BJ (cell line): Measurements from ENCODE around the gene NAALADL2. TPM values are rescaled to one million over a fixed set of nuclear protein-coding genes. Genes with fewer than 3 reads are reported as not detected.

ENCODE experiments used
- CTCF ChIA-PET: fragments of 350-600 bp; formaldehyde crosslinking; extraction: SDS; loops from one replicate; lab custom pipeline; 2021; ENCODE audit warnings: antibody characterized with exemption, inconsistent platforms; lab: Yijun Ruan, JAX
- POLR2A ChIA-PET: fragments of 300-600 bp; sonication (Branson Sonifier 250); formaldehyde crosslinking; extraction: SDS; loops from one replicate; lab custom pipeline; 2021; ENCODE audit warnings: antibody characterized with exemption; lab: Charles Lee
- DNase-seq: peaks from one replicate; pipeline ENCODE4 v3.0.0-alpha.2; 2011; ENCODE audit warnings: low read depth
- H3K27me3 ChIP-seq: 2 replicates; pipeline ENCODE4 v1.6.0; 2011; ENCODE audit warnings: low read length; ENCODE audit not compliant: control insufficient read depth, insufficient read depth
- H3K36me3 ChIP-seq: 2 replicates; pipeline ENCODE4 v1.5.1; 2011; ENCODE audit warnings: low read length; ENCODE audit not compliant: control insufficient read depth, insufficient read depth
- H3K4me3 ChIP-seq: 2 replicates; pipeline ENCODE4 v1.5.1; 2011; ENCODE audit warnings: low read depth, mild to moderate bottlenecking, control low read depth, low read length
- polyA plus RNA-seq: library from polyadenylated mRNA; depleted of rRNA; stranded (reverse); fragments of >200 nt; gene quantifications from 2 replicates; pipeline ENCODE4 v1.2.3, GENCODE V29; 2011
- TF ChIP-seq, protein P1 (sequence below): IDR thresholded peaks from 2 replicates; pipeline ENCODE4 v1.5.1; 2011; ENCODE audit warnings: low read depth, mild to moderate bottlenecking, control low read depth, inconsistent platforms, low read length, moderate library complexity; ENCODE audit not compliant: insufficient read depth

NAALADL2 gene
- polyA plus RNA-seq, 1 experiment, result 3.6 TPM

DNA sequence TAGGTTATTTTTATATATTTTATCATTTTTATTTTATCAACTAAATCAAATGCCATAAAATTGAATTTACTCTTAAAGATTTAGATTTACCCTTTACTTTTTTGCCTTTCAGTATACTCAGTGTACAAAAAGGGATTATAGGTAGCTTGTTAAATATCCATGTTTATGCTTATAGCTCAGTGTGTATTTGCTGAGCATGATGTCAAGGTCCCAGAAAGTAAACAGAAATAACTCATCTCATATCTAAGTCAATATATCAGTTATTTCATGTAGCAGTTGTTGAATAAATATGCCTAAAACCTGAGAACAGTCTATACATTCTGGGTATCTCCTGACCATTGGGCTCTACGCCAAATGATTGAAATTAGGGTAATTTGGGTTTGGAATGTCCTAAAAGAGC is 693.8 kb downstream of the NAALADL2 start:
- TF ChIP-seq, protein P1, sequence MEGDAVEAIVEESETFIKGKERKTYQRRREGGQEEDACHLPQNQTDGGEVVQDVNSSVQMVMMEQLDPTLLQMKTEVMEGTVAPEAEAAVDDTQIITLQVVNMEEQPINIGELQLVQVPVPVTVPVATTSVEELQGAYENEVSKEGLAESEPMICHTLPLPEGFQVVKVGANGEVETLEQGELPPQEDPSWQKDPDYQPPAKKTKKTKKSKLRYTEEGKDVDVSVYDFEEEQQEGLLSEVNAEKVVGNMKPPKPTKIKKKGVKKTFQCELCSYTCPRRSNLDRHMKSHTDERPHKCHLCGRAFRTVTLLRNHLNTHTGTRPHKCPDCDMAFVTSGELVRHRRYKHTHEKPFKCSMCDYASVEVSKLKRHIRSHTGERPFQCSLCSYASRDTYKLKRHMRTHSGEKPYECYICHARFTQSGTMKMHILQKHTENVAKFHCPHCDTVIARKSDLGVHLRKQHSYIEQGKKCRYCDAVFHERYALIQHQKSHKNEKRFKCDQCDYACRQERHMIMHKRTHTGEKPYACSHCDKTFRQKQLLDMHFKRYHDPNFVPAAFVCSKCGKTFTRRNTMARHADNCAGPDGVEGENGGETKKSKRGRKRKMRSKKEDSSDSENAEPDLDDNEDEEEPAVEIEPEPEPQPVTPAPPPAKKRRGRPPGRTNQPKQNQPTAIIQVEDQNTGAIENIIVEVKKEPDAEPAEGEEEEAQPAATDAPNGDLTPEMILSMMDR, result no peak
- POLR2A ChIA-PET, result interaction anchor here (0.6 kb wide), 1 partner anchor 16 kb away, joined by 3 read pairs; no protein-coding TSS in a partner anchor
- H3K27me3 ChIP-seq, result no peaks in the 10 kb centered on the region

DNA sequence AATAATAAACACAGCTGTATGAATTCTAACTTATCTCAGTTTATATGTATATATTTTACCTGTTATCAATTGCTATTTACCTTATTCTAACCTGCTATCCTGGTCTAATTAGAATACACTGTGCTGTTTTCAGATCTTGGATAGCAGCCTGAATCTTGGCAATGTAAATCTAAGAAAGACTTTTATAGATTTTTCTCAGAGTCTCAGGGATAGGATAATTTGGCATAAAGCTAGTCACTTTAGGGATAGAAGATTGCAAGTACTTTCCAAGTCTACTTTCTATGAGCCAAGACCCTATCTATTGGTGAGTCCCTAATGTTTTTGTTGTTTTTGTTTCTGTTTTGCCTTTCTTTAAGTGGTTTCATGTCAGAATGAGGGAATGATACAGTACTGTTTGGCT is 695.7 kb downstream of the NAALADL2 start:
- CTCF ChIA-PET, result no interaction called here
- TF ChIP-seq, protein P1, result no peak
- H3K27me3 ChIP-seq, result no peaks in the 10 kb centered on the region
- H3K4me3 ChIP-seq, result no peak overlapping the region
- no peak for DNase-seq
- no peaks in the 10 kb centered on the region for H3K36me3 ChIP-seq
- POLR2A ChIA-PET, result no interaction called here

More for the DNA sequence above, 693.8 kb downstream of the NAALADL2 start:
- DNase-seq, result no peak
- Histone ChIP-seq H3K4me3 (no peak overlapping the region), H3K36me3 (no peaks in the 10 kb centered on the region)
- CTCF ChIA-PET, result interaction anchor here (1.1 to 1.3 kb wide), 2 partner anchors 9 to 12 kb away, joined by 3 to 5 read pairs; no protein-coding TSS in a partner anchor

DNA sequence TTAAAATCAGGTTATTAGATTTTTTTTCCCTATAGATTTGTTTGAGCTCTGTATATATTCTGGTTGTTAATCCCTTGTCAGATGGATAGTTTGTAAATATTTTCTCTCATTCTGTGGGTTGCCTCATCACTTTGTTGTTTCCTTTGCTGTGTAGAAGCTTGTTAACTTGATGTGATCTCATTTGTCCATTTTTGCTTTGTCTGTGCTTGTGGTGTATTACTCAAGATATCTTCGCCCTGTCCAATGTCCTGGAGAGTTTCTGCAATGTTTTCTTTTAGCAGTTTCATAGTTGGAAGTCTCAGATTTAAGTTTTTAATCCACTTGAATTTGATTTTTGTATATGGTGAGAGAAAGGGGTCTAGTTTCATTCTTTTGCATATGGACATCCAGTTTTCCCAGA is 699.1 kb downstream of the NAALADL2 start:
- TF ChIP-seq, protein P1, result no peak
- Histone ChIP-seq H3K4me3 (no peak overlapping the region), H3K27me3 (no peaks in the 10 kb centered on the region), H3K36me3 (no peaks in the 10 kb centered on the region)
- ChIA-PET CTCF (no interaction called here), POLR2A (no interaction called here)
- no peak for DNase-seq

DNA sequence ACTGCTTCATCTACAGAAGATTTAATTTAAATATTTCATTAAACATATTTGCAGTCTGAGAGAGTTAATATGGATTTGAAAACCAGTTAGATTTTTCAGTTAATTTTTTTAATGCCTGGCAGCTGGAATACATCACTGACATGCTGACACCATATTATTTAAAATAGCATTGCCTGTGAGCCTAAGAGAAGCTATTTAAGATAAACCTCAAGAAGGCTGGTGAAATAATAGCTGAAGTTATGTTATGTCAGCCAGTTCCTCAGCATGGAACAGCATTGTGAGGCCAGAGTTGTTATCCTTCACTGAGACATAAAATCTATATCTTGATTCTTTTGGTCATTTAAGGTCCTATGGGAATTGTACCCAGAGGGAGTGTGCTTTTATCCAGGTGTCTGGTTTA is 705.2 kb downstream of the NAALADL2 start:
- TF ChIP-seq, protein P1, result no peak
- H3K36me3 ChIP-seq, result no peaks in the 10 kb centered on the region
- POLR2A ChIA-PET, result interaction anchor here (0.6 kb wide), 1 partner anchor 154 kb away, joined by 4 read pairs; no protein-coding TSS in a partner anchor
- no peak overlapping the region for H3K4me3 ChIP-seq
- H3K27me3 ChIP-seq, result no peaks in the 10 kb centered on the region
- CTCF ChIA-PET, result interaction anchor here (0.6 to 1.2 kb wide), 3 partner anchors 11 to 210 kb away, joined by 3 to 4 read pairs (median 3); no protein-coding TSS in a partner anchor
- DNase-seq, result no peak

DNA sequence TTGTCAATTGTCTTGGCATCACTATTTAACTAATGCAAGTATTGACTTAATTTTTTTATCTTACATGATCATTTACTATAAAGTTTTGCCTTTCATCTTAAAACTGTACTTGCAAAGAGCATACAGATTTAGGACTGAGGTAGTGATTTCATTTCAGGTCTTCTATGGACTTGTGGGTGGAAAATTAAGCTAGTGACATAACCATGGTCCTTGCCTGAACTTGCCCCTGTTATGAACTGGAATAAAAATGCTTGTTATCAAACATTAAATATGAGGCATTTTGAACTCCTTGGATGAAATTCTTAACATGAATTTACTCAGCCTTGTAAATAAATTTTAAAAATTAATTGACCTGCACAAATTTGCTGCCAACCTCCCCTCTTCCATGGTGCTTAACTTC is 712.0 kb downstream of the NAALADL2 start:
- DNase-seq, result no peak
- Histone ChIP-seq H3K27me3 (no peaks in the 10 kb centered on the region), H3K36me3 (no peaks in the 10 kb centered on the region), H3K4me3 (no peak overlapping the region)
- CTCF ChIA-PET, result no interaction called here
- TF ChIP-seq, protein P1, result no peak
- POLR2A ChIA-PET, result no interaction called here
